GM11168 (cell line): Measurements from ENCODE around the gene MAEL.

Experiments used
- in situ Hi-C: fragments of 300-500 bp; cut with MboI; formaldehyde crosslinking; loops from one replicate; pipeline ENCODE4 v1.12.0; 2022; ENCODE audit warnings: low sequenced_read_pairs; ENCODE audit not compliant: unreplicated experiment

The MAEL gene

DNA sequence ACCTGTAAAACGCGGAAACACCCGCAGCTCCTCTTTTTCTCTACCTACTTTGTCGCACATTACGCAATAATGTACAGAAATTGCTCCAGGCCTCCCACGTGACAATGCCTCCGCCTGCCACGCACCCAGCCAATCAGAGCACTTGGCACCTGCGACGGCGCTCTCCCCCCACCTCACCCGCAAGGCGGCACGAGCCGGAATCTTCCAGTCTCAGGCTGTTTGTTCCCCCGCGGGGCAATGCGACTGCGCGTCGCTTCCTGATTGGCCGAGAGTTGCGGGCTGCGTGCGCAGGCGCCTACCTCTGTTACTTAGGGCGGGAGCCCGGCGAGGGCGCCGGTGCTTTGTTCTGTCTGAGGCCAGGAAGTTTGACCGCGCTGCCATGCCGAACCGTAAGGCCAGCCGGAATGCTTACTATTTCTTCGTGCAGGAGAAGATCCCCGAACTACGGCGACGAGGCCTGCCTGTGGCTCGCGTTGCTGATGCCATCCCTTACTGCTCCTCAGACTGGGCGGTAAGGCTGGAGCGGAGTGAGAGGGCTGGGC lies at the start of gene MAEL:
MAEL (plus strand) TSS at position 307 of the 542 bp plus-strand sequence; CDS start at position 380, 73 bp downstream.
- in situ Hi-C loops: no loop called here

- in situ Hi-C loops: no loop called here
These were observed 49.2 kb upstream of the MAEL start for GRCh38 chr1:166939741-166940375.

DNA sequence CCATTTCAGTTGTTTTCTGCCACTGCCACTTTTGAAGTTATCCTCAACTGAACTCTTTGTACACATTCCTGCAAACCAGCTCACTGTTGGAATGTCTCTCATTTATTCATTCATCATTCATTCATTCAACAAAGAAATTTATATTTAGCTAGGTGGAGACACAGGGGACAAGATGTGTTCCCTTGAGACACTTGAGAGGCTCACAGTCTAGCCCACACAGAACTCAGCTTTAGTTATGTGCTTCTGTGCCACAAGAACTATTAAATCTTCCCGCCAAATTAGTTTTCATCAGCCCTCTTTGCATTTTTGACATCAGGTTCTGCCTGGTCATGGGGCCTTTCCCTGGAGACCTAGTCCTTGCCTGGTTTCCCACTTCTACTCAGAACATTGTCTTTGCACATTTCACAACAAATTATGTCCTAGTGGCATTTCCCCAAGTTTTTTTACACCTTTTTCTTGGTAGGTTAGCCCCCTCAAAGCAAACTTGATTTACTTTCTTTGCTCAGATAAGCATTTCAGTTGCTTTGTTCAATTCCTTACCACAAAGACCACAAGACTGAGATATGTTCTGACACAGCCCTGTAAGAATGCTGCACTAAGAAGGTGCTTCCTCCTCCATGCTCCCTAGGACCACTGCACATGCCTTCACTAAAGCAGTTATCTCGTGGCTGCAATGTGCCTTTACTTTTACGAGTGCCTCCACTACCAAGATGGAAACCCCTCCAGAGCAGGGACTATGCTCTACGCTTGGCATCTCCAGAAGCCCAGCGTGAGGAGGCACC lies 44.7 kb upstream of the MAEL start:
- in situ Hi-C loops: no loop called here

DNA sequence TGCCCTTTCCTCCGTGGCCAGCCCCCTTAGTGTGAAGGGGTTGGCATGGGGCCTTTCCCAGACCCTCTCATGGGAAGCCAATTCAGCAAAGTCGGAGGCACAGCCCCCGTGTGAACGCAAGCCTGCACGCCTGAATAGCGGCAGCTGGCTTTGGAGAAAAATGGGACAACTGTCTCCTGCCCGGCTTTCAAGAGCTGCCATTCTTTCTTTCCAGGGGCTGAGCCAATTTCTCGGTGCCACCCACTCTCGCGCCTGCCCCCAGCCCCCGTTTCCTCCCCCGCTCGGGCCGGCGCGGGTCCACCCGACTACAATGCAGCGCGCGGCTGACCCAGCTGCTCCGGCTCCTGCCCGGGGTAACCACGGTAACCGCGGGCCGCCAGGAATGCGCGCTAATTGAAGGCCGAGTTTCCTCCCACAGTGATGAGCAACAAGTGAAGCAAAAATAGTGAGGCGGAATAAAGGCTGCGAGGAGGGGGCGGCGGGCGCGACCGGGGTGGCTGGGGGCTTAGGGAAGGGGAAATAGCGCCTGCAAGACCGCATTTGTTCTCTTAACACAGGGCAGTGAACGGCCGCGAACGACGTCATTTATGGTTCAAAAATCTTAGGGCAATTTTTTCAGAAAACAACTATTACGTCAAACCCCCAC lies 41.6 kb upstream of the MAEL start:
- in situ Hi-C loops: no loop called here

GRCh38 chr1:166948856-166949350 lies 40.2 kb upstream of the MAEL start:
- in situ Hi-C loops: no loop called here

- in situ Hi-C loops: no loop called here
These were observed 38.9 kb upstream of the MAEL start for GRCh38 chr1:166950156-166950555.

GRCh38 chr1:166951050-166951449 lies 38.0 kb upstream of the MAEL start:
- in situ Hi-C loops: no loop called here

GRCh38 chr1:166952002-166952746 lies 36.9 kb upstream of the MAEL start:
- in situ Hi-C loops: no loop called here

DNA sequence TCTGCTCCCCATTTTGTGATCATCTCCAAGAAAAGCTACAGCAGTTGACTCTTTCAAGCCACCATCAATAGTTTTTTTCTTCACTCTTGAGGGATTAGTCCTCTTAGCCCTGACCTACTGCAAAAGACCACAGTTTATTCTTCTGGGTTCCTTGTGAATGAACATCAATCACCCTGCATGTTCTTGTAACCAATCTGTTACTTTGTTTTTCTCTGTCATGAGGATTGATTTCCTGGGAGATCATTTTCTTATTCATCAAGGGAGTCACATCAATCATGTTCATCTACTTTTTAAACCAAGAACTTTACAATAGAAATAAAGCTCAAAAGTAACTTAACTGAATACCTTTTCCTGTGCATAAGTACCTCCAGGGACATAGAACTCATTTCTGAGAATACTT lies 35.6 kb upstream of the MAEL start:
- in situ Hi-C loops: no loop called here

GRCh38 chr1:166956057-166956850 lies 32.8 kb upstream of the MAEL start:
- in situ Hi-C loops: no loop called here

DNA sequence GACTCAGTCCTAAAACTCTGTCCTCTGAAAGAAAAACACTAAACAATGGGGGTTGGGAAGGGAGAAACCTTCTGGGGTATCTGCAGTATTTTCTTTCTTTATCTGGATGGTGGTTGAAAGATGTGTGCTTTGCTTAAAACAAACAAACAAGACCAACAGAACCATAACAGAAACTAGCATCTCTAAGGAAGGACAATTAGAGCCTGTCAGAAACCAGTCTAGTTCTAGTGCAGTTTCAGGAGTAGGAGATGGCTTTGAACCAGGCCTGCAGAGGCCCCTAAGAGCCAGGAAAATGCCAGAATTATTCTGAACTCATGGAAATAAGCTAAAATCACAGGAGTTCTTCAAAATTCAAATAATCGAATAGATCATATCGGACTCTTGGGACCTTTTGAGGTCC lies 32.2 kb upstream of the MAEL start:
- in situ Hi-C loops: no loop called here

DNA sequence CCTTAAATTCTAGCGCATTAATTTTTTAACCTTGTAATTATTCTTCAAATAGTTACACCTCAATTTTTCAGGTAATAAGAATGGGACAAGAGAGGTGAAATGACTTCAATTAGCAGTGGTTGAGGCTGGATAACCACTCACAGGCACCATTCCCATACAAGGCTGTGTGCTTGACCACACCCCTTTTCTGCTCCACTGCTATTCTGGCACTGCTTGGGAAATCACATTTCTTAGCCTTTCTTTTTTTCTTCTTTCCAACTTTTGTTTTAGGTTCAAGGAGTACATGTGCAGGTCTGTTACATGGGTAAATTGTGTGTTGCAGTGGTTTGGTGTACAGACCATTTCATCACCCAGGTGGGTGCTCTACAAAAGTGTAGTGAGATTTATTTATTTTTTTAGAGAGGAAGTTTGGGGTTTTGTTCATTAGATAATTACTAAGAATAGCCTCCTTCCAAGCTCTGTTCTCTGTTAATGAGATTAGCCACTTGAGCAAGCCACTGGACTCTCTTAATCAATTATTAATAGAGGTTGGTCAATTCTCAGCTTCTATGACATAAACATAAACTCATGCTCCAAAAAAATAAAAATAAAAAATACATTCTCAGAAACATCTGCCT lies 28.1 kb upstream of the MAEL start:
- in situ Hi-C loops: no loop called here

GRCh38 chr1:166969074-166969677 lies 19.9 kb upstream of the MAEL start:
- in situ Hi-C loops: no loop called here

DNA sequence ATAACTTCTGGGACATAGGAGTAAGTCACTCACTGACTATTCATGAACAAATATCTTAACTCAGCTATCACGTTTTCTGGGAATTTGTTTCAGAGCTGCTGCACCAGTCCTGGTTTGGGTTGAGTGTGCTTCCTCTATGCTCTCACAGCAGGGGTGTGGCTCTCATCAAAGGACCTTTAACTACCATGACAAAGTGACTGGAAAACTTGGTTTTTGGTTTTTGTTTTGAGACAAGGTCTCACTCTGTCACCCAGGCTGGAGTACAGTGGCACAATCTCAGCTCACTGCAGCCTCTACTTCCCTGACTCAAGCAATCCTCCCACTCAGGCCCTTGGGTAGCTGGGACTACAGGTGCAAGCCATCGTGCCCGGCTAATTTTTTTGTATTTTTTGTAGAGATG lies 17.8 kb upstream of the MAEL start:
- in situ Hi-C loops: no loop called here

GRCh38 chr1:166972193-166972592 lies 16.9 kb upstream of the MAEL start:
- in situ Hi-C loops: no loop called here

DNA sequence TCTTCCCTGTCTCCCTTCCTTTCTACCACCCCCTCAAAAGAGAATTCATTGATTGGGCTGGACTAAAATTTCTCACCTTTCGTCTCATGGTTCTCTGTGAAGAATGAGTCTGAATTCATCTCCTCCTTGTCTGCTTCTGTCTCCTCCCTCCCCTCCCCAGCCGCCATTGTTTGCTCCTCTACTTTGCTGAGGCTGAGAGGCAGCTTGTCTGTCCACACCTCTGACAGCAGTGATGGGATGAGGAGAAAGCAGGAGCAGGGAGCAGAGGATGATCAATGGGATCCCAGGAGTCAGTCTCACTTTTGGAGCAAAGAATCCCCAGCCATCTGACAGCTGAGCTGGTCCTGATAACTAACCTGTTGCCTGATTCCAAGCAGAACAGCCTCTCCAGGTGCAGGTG lies 16.3 kb upstream of the MAEL start:
- in situ Hi-C loops: no loop called here

DNA sequence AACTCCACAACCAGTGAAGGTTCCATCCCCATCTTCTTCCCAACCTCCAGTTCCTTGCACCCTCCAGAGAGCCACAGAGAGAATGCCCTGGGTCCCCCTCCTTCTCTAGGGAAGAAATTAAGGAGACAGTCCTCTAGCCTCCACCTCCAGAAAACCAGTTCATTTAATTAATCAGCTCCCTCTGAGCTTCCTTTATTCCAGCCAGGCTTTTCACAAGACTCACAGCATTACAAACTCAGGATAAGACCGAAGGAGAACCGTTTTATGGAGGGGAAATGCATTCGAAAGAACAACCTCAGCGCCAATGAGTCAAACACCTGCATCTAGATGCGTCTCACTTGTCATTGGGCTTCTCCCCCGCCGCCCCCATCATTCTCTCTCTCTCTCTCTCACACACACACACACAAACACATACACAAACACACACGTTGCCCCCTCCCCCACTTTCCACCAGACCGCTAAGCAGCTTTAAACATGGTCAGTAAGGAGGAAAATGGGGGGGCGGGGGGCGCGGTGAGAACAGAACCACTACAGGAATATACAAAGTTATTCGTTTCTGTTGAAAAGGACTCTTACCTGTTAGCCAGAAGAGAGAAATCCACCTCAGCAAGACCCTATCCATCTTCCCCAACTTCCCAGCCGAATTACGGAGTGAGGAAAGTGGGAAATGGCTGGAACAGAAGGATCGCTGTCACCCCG lies 14.3 kb upstream of the MAEL start:
- in situ Hi-C loops: no loop called here
